K562 (cell line): ENCODE data around the gene SELENOI.

Source experiments
- BRD4 ChIP-seq: fragments of 200-600 bp; sonication (generic); IDR thresholded peaks from 2 replicates; pipeline ENCODE4 v1.6.1; 2017; ENCODE audit warnings: inconsistent platforms
- FOXK1 ChIP-seq: sonication (generic); formaldehyde crosslinking; IDR thresholded peaks from 2 replicates; pipeline ENCODE4 v1.8.0; 2022; ENCODE audit warnings: missing genetic modification reagents, mild to moderate bottlenecking, borderline replicate concordance
- JUND ChIP-seq, 2 experiments: IDR thresholded peaks; 2 replicates in 1 of 2; 3 replicates in 1 of 2; pipeline ENCODE4 v1.6.1; 2011; ENCODE audit warnings: borderline replicate concordance in 2 of 2, low read depth in 2 of 2, low read length in 2 of 2, improper control_type of control experiment in 1 of 2, missing biosample characterization in 1 of 2, missing genetic modification characterization in 1 of 2, missing genetic modification reagents in 1 of 2
- KLF6 ChIP-seq: fragments of 250-450 bp; sonication (Bioruptor Pico); IDR thresholded peaks from 2 replicates; pipeline ENCODE4 v1.4.0; 2020; ENCODE audit warnings: mild to moderate bottlenecking, moderate library complexity, borderline replicate concordance
- NFIC ChIP-seq: fragments of 450-650 bp; IDR thresholded peaks from 2 replicates; pipeline ENCODE4 v1.6.1; 2017; ENCODE audit warnings: mild to moderate bottlenecking, inconsistent platforms
- POLR2A ChIP-seq: fragments of 450-650 bp; conservative IDR thresholded peaks from 2 replicates; pipeline ENCODE4 v1.6.1; 2016
- SIN3A ChIP-seq, 2 experiments: fragments of 150-350 bp in 1 of 2; IDR thresholded peaks; 2 replicates each; pipeline ENCODE4 v1.6.1; 2011 to 2016; ENCODE audit warnings: borderline replicate concordance in 2 of 2, low read depth in 2 of 2, low read length in 2 of 2, mild to moderate bottlenecking in 2 of 2, moderate library complexity in 2 of 2; ENCODE audit not compliant: control insufficient read depth in 1 of 2
- SIN3B ChIP-seq: fragments of 450-650 bp; IDR thresholded peaks from 2 replicates; pipeline ENCODE4 v1.6.1; 2017; ENCODE audit warnings: low read depth, mild to moderate bottlenecking, moderate library complexity
- SMARCA4 ChIP-seq: fragments of 450-650 bp; IDR thresholded peaks from 2 replicates; pipeline ENCODE4 v1.6.1; 2016
- SREBF1 ChIP-seq: fragments of 150-350 bp; IDR thresholded peaks from 2 replicates; pipeline ENCODE4 v1.6.1; 2014; ENCODE audit warnings: antibody characterized with exemption, low read depth, low read length, borderline replicate concordance
- ZC3H8 ChIP-seq: fragments of 450-650 bp; IDR thresholded peaks from 2 replicates; pipeline ENCODE4 v1.6.1; 2017
- ZNF174 ChIP-seq: fragments of 250-450 bp; sonication (Bioruptor Pico); IDR thresholded peaks from 2 replicates; pipeline ENCODE4 v1.4.0; 2020; ENCODE audit warnings: mild to moderate bottlenecking
- ZNF707 ChIP-seq: fragments of 250-450 bp; sonication (Bioruptor Pico); conservative IDR thresholded peaks from 2 replicates; pipeline ENCODE4 v1.8.0; 2022; ENCODE audit warnings: inconsistent platforms, mild to moderate bottlenecking, moderate library complexity
- TF ChIP-seq, protein P1 (sequence below): sonication (generic); formaldehyde crosslinking; IDR thresholded peaks from 2 replicates; pipeline ENCODE4 v1.8.1; 2022; ENCODE audit warnings: missing genetic modification reagents

DNA sequence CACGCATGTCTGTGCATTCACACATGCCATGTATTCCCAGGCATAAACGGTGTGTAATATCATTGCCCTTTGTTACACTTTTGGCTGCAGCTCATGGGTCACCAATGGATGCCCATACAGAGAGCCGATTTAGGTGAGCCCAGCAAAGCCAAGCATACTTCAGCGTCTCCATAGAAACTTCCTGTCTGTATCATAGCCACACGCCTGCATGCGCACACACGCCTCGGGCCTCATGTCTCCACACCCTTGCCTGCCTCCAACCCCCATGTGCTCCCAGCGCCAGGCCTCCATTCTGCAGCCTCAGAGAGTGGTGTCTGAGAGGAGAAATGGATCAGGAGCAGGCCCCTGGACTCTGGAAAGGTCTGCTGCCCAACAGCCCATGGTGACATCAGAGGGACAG, 33.5 kb upstream of the SELENOI start:
- TF ChIP-seq JUND (IDR thresholded peaks at IDR 0.05; ENCODE audit: borderline replicate concordance, low read depth, low read length), result no peak
- TF ChIP-seq JUND (tag; IDR thresholded peaks at IDR 0.05; ENCODE audit: borderline replicate concordance, low read depth, low read length), result no peak
- no peak for TF ChIP-seq SIN3B
- no peak for TF ChIP-seq ZC3H8
- no peak for TF ChIP-seq SIN3A (IDR thresholded peaks at IDR 0.05; ENCODE audit: borderline replicate concordance in 2 of 2, control insufficient read depth in 1 of 2, low read depth in 2 of 2, low read length in 2 of 2)
- TF ChIP-seq POLR2A, result no peak
- no peak for TF ChIP-seq SREBF1
- TF ChIP-seq, protein P1, sequence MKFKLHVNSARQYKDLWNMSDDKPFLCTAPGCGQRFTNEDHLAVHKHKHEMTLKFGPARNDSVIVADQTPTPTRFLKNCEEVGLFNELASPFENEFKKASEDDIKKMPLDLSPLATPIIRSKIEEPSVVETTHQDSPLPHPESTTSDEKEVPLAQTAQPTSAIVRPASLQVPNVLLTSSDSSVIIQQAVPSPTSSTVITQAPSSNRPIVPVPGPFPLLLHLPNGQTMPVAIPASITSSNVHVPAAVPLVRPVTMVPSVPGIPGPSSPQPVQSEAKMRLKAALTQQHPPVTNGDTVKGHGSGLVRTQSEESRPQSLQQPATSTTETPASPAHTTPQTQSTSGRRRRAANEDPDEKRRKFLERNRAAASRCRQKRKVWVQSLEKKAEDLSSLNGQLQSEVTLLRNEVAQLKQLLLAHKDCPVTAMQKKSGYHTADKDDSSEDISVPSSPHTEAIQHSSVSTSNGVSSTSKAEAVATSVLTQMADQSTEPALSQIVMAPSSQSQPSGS, result no peak
- no peak for TF ChIP-seq NFIC
- TF ChIP-seq ZNF174 (CRISPR knock-in tag), result no peak
- TF ChIP-seq FOXK1 (CRISPR knock-in tag), result no peak
- no peak for TF ChIP-seq BRD4
- TF ChIP-seq SMARCA4, result no peak
- TF ChIP-seq ZNF707 (CRISPR knock-in tag), result no peak
- TF ChIP-seq KLF6 (CRISPR knock-in tag), result no peak
